GM21528 (cell line): Measurements from ENCODE around the gene GCG.

Experiments used
- ATAC-seq: cut with Tn5 transposase; IDR thresholded peaks from one replicate; pipeline ENCODE4 v1.9.1; 2021; ENCODE audit warnings: mild to moderate bottlenecking, moderate library complexity; ENCODE audit not compliant: unreplicated experiment, low FRiP score

The GCG gene

GRCh38 chr2:162152147-162152546 is at the start of gene GCG:
Gene GCG (minus strand): TSS chr2:162152247. CDS start chr2:162149178, 3,069 bp downstream.
- ATAC-seq: no peak

GRCh38 chr2:162200636-162201035 is 48.6 kb upstream of the GCG start:
- no peak for ATAC-seq

- no peak for ATAC-seq
Observed at GRCh38 chr2:162199913-162200312, 47.9 kb upstream of the GCG start.

GRCh38 chr2:162198239-162198638 is 46.2 kb upstream of the GCG start:
- no peak for ATAC-seq

- ATAC-seq: no peak
Observed at GRCh38 chr2:162197069-162197825, 45.2 kb upstream of the GCG start.

GRCh38 chr2:162196638-162197037 is 44.6 kb upstream of the GCG start:
- ATAC-seq: no peak

GRCh38 chr2:162188451-162188850 is 36.4 kb upstream of the GCG start:
- ATAC-seq: no peak

GRCh38 chr2:162185541-162186232 is 33.6 kb upstream of the GCG start:
- no peak for ATAC-seq

GRCh38 chr2:162184821-162185450 is 32.9 kb upstream of the GCG start:
- ATAC-seq: no peak

GRCh38 chr2:162184359-162184758 is 32.3 kb upstream of the GCG start:
- no peak for ATAC-seq

GRCh38 chr2:162182395-162182794 is 30.3 kb upstream of the GCG start:
- ATAC-seq: no peak

GRCh38 chr2:162177301-162177700 is 25.3 kb upstream of the GCG start:
- no peak for ATAC-seq

- ATAC-seq: no peak
Observed at GRCh38 chr2:162175714-162176113, 23.7 kb upstream of the GCG start.

GRCh38 chr2:162174746-162175145 is 22.7 kb upstream of the GCG start:
- no peak for ATAC-seq

- ATAC-seq: no peak
Observed at GRCh38 chr2:162172802-162173370, 20.8 kb upstream of the GCG start.

GRCh38 chr2:162166745-162167144 is 14.7 kb upstream of the GCG start:
- no peak for ATAC-seq

GRCh38 chr2:162166174-162166573 is 14.1 kb upstream of the GCG start:
- no peak for ATAC-seq

GRCh38 chr2:162164802-162165201 is 12.8 kb upstream of the GCG start:
- no peak for ATAC-seq

GRCh38 chr2:162159446-162159845 is 7.4 kb upstream of the GCG start:
- no peak for ATAC-seq

- no peak for ATAC-seq
Observed at GRCh38 chr2:162156149-162156548, 4.1 kb upstream of the GCG start.

- no peak for ATAC-seq
Observed at GRCh38 chr2:162155093-162155492, 3.0 kb upstream of the GCG start.
